ENCODE results near the gene ZNF142. TPM values are rescaled to one million over a fixed set of nuclear protein-coding genes. Genes with fewer than 3 reads are reported as not detected.

The ZNF142 gene
- total RNA-seq, 2 donors from 2014 or later, result 13.6 to 17.9 TPM

- no peak overlapping the region for H3K4me3 ChIP-seq
- no peaks in the 10 kb centered on the region for H3K27me3 ChIP-seq
- H3K27ac ChIP-seq, result no peak overlapping the region
- no peaks in the 10 kb centered on the region for H3K4me1 ChIP-seq
- H3K36me3 ChIP-seq, result peaks cover 92% of the 10 kb centered on the region
- no peak for DNase-seq (ENCODE audit: low spot score)
- TF ChIP-seq CTCF (IDR thresholded peaks at IDR 0.05), result peak; percentile 79 to 82
- no peaks in the 10 kb centered on the region for H3K9me3 ChIP-seq
Observed at GRCh38 chr2:218648088-218648786, 11.2 kb downstream of the ZNF142 start.

- H3K4me1 ChIP-seq, result no peaks in the 10 kb centered on the region
- DNase-seq (ENCODE audit: low spot score), result no peak
- H3K4me3 ChIP-seq, result no peak overlapping the region
- TF ChIP-seq CTCF (IDR thresholded peaks at IDR 0.05), result no peak
- H3K36me3 ChIP-seq, result peaks cover 82% of the 10 kb centered on the region
- H3K27me3 ChIP-seq, result no peaks in the 10 kb centered on the region
- H3K27ac ChIP-seq, result no peak overlapping the region
- no peaks in the 10 kb centered on the region for H3K9me3 ChIP-seq
Observed at GRCh38 chr2:218645126-218645525, 14.3 kb downstream of the ZNF142 start.

GRCh38 chr2:218644721-218645120 lies 14.7 kb downstream of the ZNF142 start:
- no peak for DNase-seq (ENCODE audit: low spot score)
- Histone ChIP-seq H3K4me1 (no peaks in the 10 kb centered on the region), H3K36me3 (peaks cover 82% of the 10 kb centered on the region), H3K27me3 (no peaks in the 10 kb centered on the region), H3K9me3 (no peaks in the 10 kb centered on the region), H3K4me3 (no peak overlapping the region), H3K27ac (no peak overlapping the region)
- no peak for TF ChIP-seq CTCF (IDR thresholded peaks at IDR 0.05)

GRCh38 chr2:218643751-218644310 lies 15.6 kb downstream of the ZNF142 start:
- Histone ChIP-seq H3K9me3 (no peaks in the 10 kb centered on the region), H3K4me3 (no peak overlapping the region), H3K27me3 (no peaks in the 10 kb centered on the region), H3K36me3 (peaks cover 82% of the 10 kb centered on the region), H3K27ac (no peak overlapping the region), H3K4me1 (no peaks in the 10 kb centered on the region)
- no peak for DNase-seq (ENCODE audit: low spot score)
- TF ChIP-seq CTCF (IDR thresholded peaks at IDR 0.05), result no peak

- H3K9me3 ChIP-seq, result no peaks in the 10 kb centered on the region
- peaks cover 82% of the 10 kb centered on the region for H3K36me3 ChIP-seq
- H3K27me3 ChIP-seq, result no peaks in the 10 kb centered on the region
- no peak overlapping the region for H3K27ac ChIP-seq
- DNase-seq (ENCODE audit: low spot score), result no peak
- H3K4me1 ChIP-seq, result no peaks in the 10 kb centered on the region
- TF ChIP-seq CTCF (IDR thresholded peaks at IDR 0.05), result no peak
- no peak overlapping the region for H3K4me3 ChIP-seq
Observed at GRCh38 chr2:218642786-218643185, 16.6 kb downstream of the ZNF142 start.
